ENCODE data around the gene ZNF804A. TPM values are rescaled to one million over a fixed set of nuclear protein-coding genes. Genes with fewer than 3 reads are reported as not detected.

ZNF804A gene
- total RNA-seq, 1 experiment from 2014 or later = not detected

DNA sequence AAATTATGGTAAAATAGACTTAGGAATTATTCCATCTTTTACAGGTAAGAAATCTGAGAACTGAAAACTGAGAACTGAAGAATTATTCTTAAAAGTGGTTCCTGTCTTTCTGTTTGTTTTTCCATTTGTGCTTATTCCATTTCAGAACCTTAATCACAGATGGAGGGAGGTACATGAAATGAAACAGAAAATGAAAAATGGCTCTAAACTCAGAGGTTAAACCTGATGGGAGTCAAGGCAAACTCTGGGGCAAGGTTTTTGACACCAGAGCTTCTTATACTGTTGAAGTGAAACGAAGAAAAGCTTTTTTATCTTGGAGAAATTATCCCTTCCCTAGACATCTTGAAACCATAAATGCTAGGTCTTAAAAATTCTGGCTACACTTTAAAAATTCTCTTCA is 182.1 kb downstream of the ZNF804A start:
- no peak for DNase-seq
- Mint-ChIP-seq H3K9me3 (ENCODE audit: unreplicated experiment) (no peaks in the 10 kb centered on the region), H3K4me3 (ENCODE audit: unreplicated experiment) (no peak overlapping the region), H3K27me3 (ENCODE audit: insufficient read depth, unreplicated experiment) (no peaks in the 10 kb centered on the region), H3K36me3 (ENCODE audit: insufficient read depth, unreplicated experiment) (no peaks in the 10 kb centered on the region), H3K27ac (ENCODE audit: unreplicated experiment) (no peak overlapping the region), H3K4me1 (ENCODE audit: low read depth, unreplicated experiment) (peaks cover 14% of the 10 kb centered on the region)
- CTCF ChIA-PET = no interaction called here
- intact Hi-C loops (cut with micrococcal nuclease; ENCODE audit: unreplicated experiment) = no loop called here
- Histone ChIP-seq H3K9me3 (no peaks in the 10 kb centered on the region), H3K4me1 (peaks cover 5% of the 10 kb centered on the region; the same call in 1 of the 2 replicates), H3K36me3 (ENCODE audit: control insufficient read depth, insufficient read depth, low read length) (no peaks in the 10 kb centered on the region), H3K4me3 (ENCODE audit: low read depth, low read length) (no peak overlapping the region), H3K27me3 (replicated peaks; ENCODE audit: control insufficient read depth, insufficient read depth, low read length) (no peaks in the 10 kb centered on the region)
- POLR2A ChIA-PET = no interaction called here
- TF ChIP-seq, protein P1, sequence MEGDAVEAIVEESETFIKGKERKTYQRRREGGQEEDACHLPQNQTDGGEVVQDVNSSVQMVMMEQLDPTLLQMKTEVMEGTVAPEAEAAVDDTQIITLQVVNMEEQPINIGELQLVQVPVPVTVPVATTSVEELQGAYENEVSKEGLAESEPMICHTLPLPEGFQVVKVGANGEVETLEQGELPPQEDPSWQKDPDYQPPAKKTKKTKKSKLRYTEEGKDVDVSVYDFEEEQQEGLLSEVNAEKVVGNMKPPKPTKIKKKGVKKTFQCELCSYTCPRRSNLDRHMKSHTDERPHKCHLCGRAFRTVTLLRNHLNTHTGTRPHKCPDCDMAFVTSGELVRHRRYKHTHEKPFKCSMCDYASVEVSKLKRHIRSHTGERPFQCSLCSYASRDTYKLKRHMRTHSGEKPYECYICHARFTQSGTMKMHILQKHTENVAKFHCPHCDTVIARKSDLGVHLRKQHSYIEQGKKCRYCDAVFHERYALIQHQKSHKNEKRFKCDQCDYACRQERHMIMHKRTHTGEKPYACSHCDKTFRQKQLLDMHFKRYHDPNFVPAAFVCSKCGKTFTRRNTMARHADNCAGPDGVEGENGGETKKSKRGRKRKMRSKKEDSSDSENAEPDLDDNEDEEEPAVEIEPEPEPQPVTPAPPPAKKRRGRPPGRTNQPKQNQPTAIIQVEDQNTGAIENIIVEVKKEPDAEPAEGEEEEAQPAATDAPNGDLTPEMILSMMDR (IDR thresholded peaks at IDR 0.05; ENCODE audit: insufficient read depth in 1 of 2, low read depth in 1 of 2, low read length in 1 of 2, severe bottlenecking in 1 of 2, unreplicated experiment in 1 of 2) = no peak
- BruUV-seq (replicated peaks) = no TSS peak

DNA sequence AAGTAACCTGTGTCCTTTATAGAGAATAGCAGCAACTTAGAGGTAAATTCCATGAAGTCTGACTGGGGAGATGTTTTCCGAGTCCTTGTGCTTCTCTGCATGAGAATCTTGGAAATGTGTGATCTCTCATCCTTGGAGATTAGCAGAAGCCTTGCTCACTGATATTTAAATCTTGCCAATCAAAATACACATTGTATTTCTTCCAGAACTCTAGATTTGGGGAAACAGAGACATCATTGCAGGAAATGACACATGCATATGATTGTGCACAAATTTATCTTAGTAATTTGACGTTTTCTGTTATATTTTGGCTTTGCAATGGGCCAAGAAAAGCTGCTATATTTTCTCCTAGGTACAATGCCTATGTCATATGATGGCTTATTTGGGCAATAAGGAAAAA is 182.6 kb downstream of the ZNF804A start:
- no peaks in the 10 kb centered on the region for H3K36me3 ChIP-seq (ENCODE audit: control insufficient read depth, insufficient read depth, low read length)
- H3K4me3 ChIP-seq (ENCODE audit: low read depth, low read length) = no peak overlapping the region
- peaks cover 14% of the 10 kb centered on the region for H3K4me1 Mint-ChIP-seq (ENCODE audit: low read depth, unreplicated experiment)
- no peaks in the 10 kb centered on the region for H3K9me3 Mint-ChIP-seq (ENCODE audit: unreplicated experiment)
- no peak overlapping the region for H3K4me3 Mint-ChIP-seq (ENCODE audit: unreplicated experiment)
- DNase-seq = no peak
- no TSS peak for BruUV-seq (replicated peaks)
- H3K27ac Mint-ChIP-seq (ENCODE audit: unreplicated experiment) = no peak overlapping the region
- ChIA-PET CTCF (no interaction called here), POLR2A (no interaction called here)
- TF ChIP-seq, protein P1 (IDR thresholded peaks at IDR 0.05; ENCODE audit: insufficient read depth in 1 of 2, low read depth in 1 of 2, low read length in 1 of 2, severe bottlenecking in 1 of 2, unreplicated experiment in 1 of 2) = no peak
- H3K36me3 Mint-ChIP-seq (ENCODE audit: insufficient read depth, unreplicated experiment) = no peaks in the 10 kb centered on the region
- H3K27me3 Mint-ChIP-seq (ENCODE audit: insufficient read depth, unreplicated experiment) = no peaks in the 10 kb centered on the region
- peaks cover 5% of the 10 kb centered on the region; the same call in 1 of the 2 replicates for H3K4me1 ChIP-seq
- H3K27me3 ChIP-seq (replicated peaks; ENCODE audit: control insufficient read depth, insufficient read depth, low read length) = no peaks in the 10 kb centered on the region
- intact Hi-C loops (cut with micrococcal nuclease; ENCODE audit: unreplicated experiment) = no loop called here
- H3K9me3 ChIP-seq = no peaks in the 10 kb centered on the region

DNA sequence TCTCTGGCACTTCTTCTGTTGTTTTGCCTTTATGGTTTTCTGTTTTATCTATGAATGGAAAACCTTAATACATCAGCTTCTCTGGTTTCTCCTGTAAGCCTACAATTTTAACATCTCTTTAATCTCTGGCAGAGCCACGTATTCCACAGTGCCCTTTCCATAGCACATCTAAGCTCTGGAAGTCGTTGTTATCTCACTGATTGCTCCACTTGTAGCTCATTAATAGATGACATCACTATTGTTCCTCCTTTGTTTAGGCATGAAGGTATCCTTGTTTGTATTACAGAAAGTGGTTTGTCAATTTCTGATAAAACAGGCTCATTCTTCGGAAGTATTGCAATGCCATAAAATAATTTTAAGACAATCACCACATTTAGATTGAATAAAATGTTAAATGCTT is 185.2 kb downstream of the ZNF804A start:
- DNase-seq = no peak
- Histone ChIP-seq H3K9me3 (no peaks in the 10 kb centered on the region), H3K27me3 (replicated peaks; ENCODE audit: control insufficient read depth, insufficient read depth, low read length) (no peaks in the 10 kb centered on the region), H3K36me3 (ENCODE audit: control insufficient read depth, insufficient read depth, low read length) (no peaks in the 10 kb centered on the region), H3K4me3 (ENCODE audit: low read depth, low read length) (no peak overlapping the region), H3K4me1 (peaks cover 5% of the 10 kb centered on the region; the same call in 1 of the 2 replicates)
- BruUV-seq (replicated peaks) = no TSS peak
- H3K27ac Mint-ChIP-seq (ENCODE audit: unreplicated experiment) = no peak overlapping the region
- no peaks in the 10 kb centered on the region for H3K27me3 Mint-ChIP-seq (ENCODE audit: insufficient read depth, unreplicated experiment)
- H3K4me3 Mint-ChIP-seq (ENCODE audit: unreplicated experiment) = no peak overlapping the region
- peaks cover 5% of the 10 kb centered on the region for H3K4me1 Mint-ChIP-seq (ENCODE audit: low read depth, unreplicated experiment)
- ChIA-PET POLR2A (no interaction called here), CTCF (no interaction called here)
- intact Hi-C loops (cut with micrococcal nuclease; ENCODE audit: unreplicated experiment) = no loop called here
- TF ChIP-seq, protein P1 (IDR thresholded peaks at IDR 0.05; ENCODE audit: insufficient read depth in 1 of 2, low read depth in 1 of 2, low read length in 1 of 2, severe bottlenecking in 1 of 2, unreplicated experiment in 1 of 2) = no peak
- H3K9me3 Mint-ChIP-seq (ENCODE audit: unreplicated experiment) = no peaks in the 10 kb centered on the region
- H3K36me3 Mint-ChIP-seq (ENCODE audit: insufficient read depth, unreplicated experiment) = no peaks in the 10 kb centered on the region
